ENCODE data around the gene HLCS.
"Not testable (repeated sequence)": the region's sequence is repeated elsewhere in the genome, so short reads cannot be mapped to it uniquely, and the experiment has no call there.

HLCS gene

GRCh38 chr21:36845790-36846189, 120.7 kb downstream of the HLCS start:
- no peak for DNase-seq

GRCh38 chr21:36845070-36845469, 121.4 kb downstream of the HLCS start:
- DNase-seq: no peak

- no peak for DNase-seq
Observed at GRCh38 chr21:36841866-36842265, 124.6 kb downstream of the HLCS start.

GRCh38 chr21:36839735-36840134, 126.7 kb downstream of the HLCS start:
- no peak for DNase-seq

- no peak for DNase-seq
Observed at GRCh38 chr21:36839123-36839522, 127.3 kb downstream of the HLCS start.

GRCh38 chr21:36835383-36835795, 131.1 kb downstream of the HLCS start:
- no peak for DNase-seq

- no peak for DNase-seq
Observed at GRCh38 chr21:36834192-36834591, 132.3 kb downstream of the HLCS start.

- no peak for DNase-seq
Observed at GRCh38 chr21:36830100-36830499, 136.4 kb downstream of the HLCS start.

- DNase-seq: no peak
Observed at GRCh38 chr21:36828891-36829515, 137.5 kb downstream of the HLCS start.

- no peak for DNase-seq
Observed at GRCh38 chr21:36828208-36828607, 138.3 kb downstream of the HLCS start.

GRCh38 chr21:36825658-36826057, 140.8 kb downstream of the HLCS start:
- DNase-seq: no peak

- DNase-seq: no peak
Observed at GRCh38 chr21:36821032-36821299, 145.5 kb downstream of the HLCS start.

GRCh38 chr21:36820176-36821031, 146.1 kb downstream of the HLCS start:
- no peak for DNase-seq

- no peak for DNase-seq
Observed at GRCh38 chr21:36817732-36818450, 148.6 kb downstream of the HLCS start.

- no peak for DNase-seq
Observed at GRCh38 chr21:36816561-36817130, 149.8 kb downstream of the HLCS start.

GRCh38 chr21:36816026-36816425, 150.4 kb downstream of the HLCS start:
- DNase-seq: not testable (repeated sequence)

GRCh38 chr21:36815284-36815683, 151.2 kb downstream of the HLCS start:
- no peak for DNase-seq

- DNase-seq: no peak
Observed at GRCh38 chr21:36813052-36813451, 153.4 kb downstream of the HLCS start.

- DNase-seq: no peak
Observed at GRCh38 chr21:36811762-36812161, 154.7 kb downstream of the HLCS start.

GRCh38 chr21:36810443-36810842, 156.0 kb downstream of the HLCS start:
- no peak for DNase-seq

GRCh38 chr21:36807422-36807928, 159.0 kb downstream of the HLCS start:
- DNase-seq: no peak

- no peak for DNase-seq
Observed at GRCh38 chr21:36806103-36806502, 160.4 kb downstream of the HLCS start.

GRCh38 chr21:36804874-36805611, 161.4 kb downstream of the HLCS start:
- DNase-seq: no peak
